GM12878 (cell line): Measurements from ENCODE around the gene U2AF2. TPM values are rescaled to one million over a fixed set of nuclear protein-coding genes. Genes with fewer than 3 reads are reported as not detected.

Experiments used
- ATAC-seq: fragments of 200-7000 bp; cut with Tn5 transposase; 3 replicates; pipeline ENCODE4 v1.9.1; 2020; ENCODE audit warnings: mild to moderate bottlenecking, moderate library complexity
- BruUV-seq: library from RNA; stranded (reverse); fragments of 400-500 nt; replicated peaks from 2 replicates; lab custom pipeline; 2021; lab: Mats Ljungman, UMichigan
- CTCF ChIA-PET: fragments of 300-600 bp; sonication (Branson Sonifier 250); formaldehyde crosslinking; extraction: SDS; loops from one replicate; lab custom pipeline; 2021; ENCODE audit warnings: inconsistent platforms; lab: Yijun Ruan, JAX
- POLR2A ChIA-PET: fragments of 350-600 bp; formaldehyde crosslinking; extraction: SDS; loops from one replicate; lab custom pipeline; 2021; ENCODE audit warnings: inconsistent platforms; lab: Charles Lee
- RAD21 ChIA-PET: fragments of 300-600 bp; sonication (Branson Sonifier 250); formaldehyde crosslinking; loops from one replicate; lab custom pipeline; 2023; ENCODE audit warnings: antibody characterized with exemption; ENCODE audit not compliant: unreplicated experiment; lab: Charles Lee
- SMC1A ChIA-PET: fragments of 300-600 bp; sonication (Branson Sonifier 250); formaldehyde crosslinking; loops from one replicate; lab custom pipeline; 2023; ENCODE audit not compliant: unreplicated experiment, uncharacterized antibody; lab: Charles Lee
- DNase-seq: peaks from one replicate; pipeline ENCODE4 v3.0.0-alpha.2; 2011; ENCODE audit warnings: low read depth, low spot score
- FAIRE-seq: peaks from 3 replicates; lab custom pipeline; 2011; peaks lifted over from hg19 to GRCh38; lab: Jason Lieb, UNC
- H2AFZ ChIP-seq: 2 replicates; pipeline ENCODE4 v1.6.0; 2011; ENCODE audit warnings: low read depth, low read length, control low read depth; ENCODE audit not compliant: control insufficient read depth
- H3K27ac ChIP-seq: 2 replicates; pipeline ENCODE4 v1.5.1; 2011; ENCODE audit warnings: control low read depth; ENCODE audit not compliant: control insufficient read depth, insufficient read depth
- H3K27me3 ChIP-seq, 2 experiments: replicated peaks in 1 of 2; 2 replicates each; pipeline versions ENCODE4 v1.6.0 to v1.6.1; 2011; ENCODE audit warnings: low read length in 1 of 2; ENCODE audit not compliant: control insufficient read depth in 2 of 2, insufficient read depth in 2 of 2
- H3K36me3 ChIP-seq, 2 experiments: 2 replicates each; pipeline ENCODE4 v1.5.1; 2011; ENCODE audit warnings: low read length in 1 of 2; ENCODE audit not compliant: control insufficient read depth in 2 of 2, insufficient read depth in 2 of 2
- H3K4me1 ChIP-seq: 2 replicates; pipeline ENCODE4 v1.6.1; 2011; ENCODE audit warnings: mild to moderate bottlenecking, low read length, moderate library complexity, mixed read lengths; ENCODE audit not compliant: control insufficient read depth, insufficient read depth
- H3K4me2 ChIP-seq: 2 replicates; pipeline ENCODE4 v1.6.0; 2011; ENCODE audit warnings: control low read depth; ENCODE audit not compliant: control insufficient read depth, insufficient read depth
- H3K4me3 ChIP-seq: fragments of 200-600 bp; sonication (generic); 2 replicates; pipeline ENCODE4 v1.5.1; 2016
- H3K79me2 ChIP-seq: 2 replicates; pipeline ENCODE4 v1.6.0; 2011; ENCODE audit warnings: low read length; ENCODE audit not compliant: control insufficient read depth, insufficient read depth
- H3K9ac ChIP-seq: 2 replicates; pipeline ENCODE4 v1.8.0; 2011; ENCODE audit warnings: low read length, control low read depth, mixed read lengths; ENCODE audit not compliant: control insufficient read depth, insufficient read depth
- H3K9me3 ChIP-seq: replicated peaks from 3 replicates; pipeline ENCODE4 v1.5.1; 2011; ENCODE audit warnings: mild to moderate bottlenecking, low read length; ENCODE audit not compliant: control insufficient read depth, insufficient read depth
- H4K20me1 ChIP-seq: 2 replicates; pipeline ENCODE4 v1.6.0; 2011; ENCODE audit not compliant: control insufficient read depth, insufficient read depth
- ASH2L ChIP-seq: fragments of 300-600, 200-600 bp; sonication (generic); IDR thresholded peaks from 2 replicates; pipeline ENCODE4 v1.6.1; 2017; ENCODE audit warnings: low read depth, mild to moderate bottlenecking, borderline replicate concordance
- CBFB ChIP-seq: IDR thresholded peaks from 2 replicates; pipeline ENCODE4 v1.6.1; 2016; ENCODE audit warnings: antibody characterized with exemption, low read depth
- CEBPZ ChIP-seq: fragments of 150-350 bp; IDR thresholded peaks from 2 replicates; pipeline ENCODE4 v1.6.1; 2016; ENCODE audit warnings: low read depth, low read length
- CHD2 ChIP-seq: IDR thresholded peaks from 2 replicates; pipeline ENCODE4 v1.6.1; 2011; ENCODE audit warnings: low read depth, low read length, improper control_type of control experiment, borderline replicate concordance
- CTCF ChIP-seq, 3 experiments: IDR thresholded peaks in 2 of 3; conservative IDR thresholded peaks in 1 of 3; 2 replicates each; pipeline ENCODE4 v1.5.1; 2011; ENCODE audit warnings: low read depth in 3 of 3, low read length in 3 of 3, mild to moderate bottlenecking in 3 of 3, control low read depth in 2 of 3, moderate library complexity in 2 of 3, inconsistent platforms in 1 of 3, mixed read lengths in 1 of 3; ENCODE audit not compliant: control insufficient read depth in 2 of 3, insufficient read depth in 1 of 3; ENCODE audit errors: extremely low read depth in 1 of 3
- EGR1 ChIP-seq, 2 experiments: IDR thresholded peaks; 1 replicate in 1 of 2; 2 replicates in 1 of 2; pipeline ENCODE4 v1.6.1; 2011 to 2012; ENCODE audit warnings: low read depth in 2 of 2, low read length in 2 of 2, borderline replicate concordance in 1 of 2, mild to moderate bottlenecking in 1 of 2, moderate library complexity in 1 of 2
- FOXK2 ChIP-seq: fragments of 450-650 bp; IDR thresholded peaks from 2 replicates; pipeline ENCODE4 v1.6.1; 2017; ENCODE audit warnings: mild to moderate bottlenecking, moderate library complexity
- KAT2A ChIP-seq: conservative IDR thresholded peaks from 2 replicates; pipeline ENCODE4 v1.6.1; 2011; ENCODE audit warnings: low read depth, low read length; ENCODE audit not compliant: control insufficient read depth
- MTA2 ChIP-seq: fragments of 450-650 bp; IDR thresholded peaks from 2 replicates; pipeline ENCODE4 v1.6.1; 2016; ENCODE audit warnings: low read depth, mild to moderate bottlenecking, moderate library complexity
- RBBP5 ChIP-seq: fragments of 200-600 bp; sonication (generic); conservative IDR thresholded peaks from 2 replicates; pipeline ENCODE4 v1.6.1; 2016
- REST ChIP-seq: IDR thresholded peaks from 2 replicates; pipeline ENCODE4 v1.6.1; 2012; ENCODE audit warnings: mild to moderate bottlenecking, low read depth, low read length
- WRNIP1 ChIP-seq: IDR thresholded peaks from 2 replicates; pipeline ENCODE4 v1.6.1; 2011; ENCODE audit warnings: low read depth, low read length, improper control_type of control experiment, borderline replicate concordance
- YBX1 ChIP-seq: fragments of 450-650 bp; IDR thresholded peaks from 2 replicates; pipeline ENCODE4 v1.6.1; 2016; ENCODE audit warnings: antibody characterized with exemption
- WGBS: methylation state at CpG from one replicate; pipeline ENCODE4 v1.1.6; 2016; ENCODE audit warnings: low lambda C conversion rate; ENCODE audit not compliant: insufficient replicate concordance, insufficient coverage; ENCODE audit errors: missing lambda C conversion rate; 5-methylcytosine and 5-hydroxymethylcytosine counted together
- in situ Hi-C: fragments of 300-500 bp; cut with MboI; formaldehyde crosslinking; loops from 9 replicates; pipeline ENCODE4 v1.14.3; 2018; ENCODE audit warnings: mixed read lengths
- intact Hi-C: fragments of 100-400 bp; cut with micrococcal nuclease; formaldehyde crosslinking; loops from one replicate; pipeline ENCODE4 v1.14.2; 2022; ENCODE audit not compliant: unreplicated experiment
- polyA plus RNA-seq, 11 experiments: library from polyadenylated mRNA; depleted of rRNA in 4 of 11; unstranded in 6 of 11; stranded (reverse) in 5 of 11; fragments of >200 nt; fragmentation: Nextera tagmentation in 4 of 11; fragmentation: Illumina TruSeq in 1 of 11; extraction: Ambion mirVana in 4 of 11; extraction: Trizol in 1 of 11; gene quantifications; 1 replicate in 1 of 11; 2 replicates in 10 of 11; pipeline versions ENCODE4 v1.2.1 to v1.2.3, GENCODE V29; 2011 to 2016; ENCODE audit warnings: inconsistent platforms in 2 of 11, missing spikeins in 2 of 11, low read depth in 1 of 11
- total RNA-seq, 4 experiments: library from RNA; depleted of rRNA in 3 of 4; stranded (reverse); fragments of >200 nt in 3 of 4; fragmentation: Illumina TruSeq in 1 of 4; extraction: Trizol in 1 of 4; gene quantifications; 2 replicates each; pipeline versions ENCODE4 v1.2.1 to v1.2.3, GENCODE V29; 2013 to 2021

Gene U2AF2
- total and polyA plus RNA-seq, 10 of the 15 experiments (the other 5 are each of a cell fraction or from before 2014, with no cell fraction given), result 3.0 to 338 (median 130) TPM

- H3K4me3 ChIP-seq, result peak overlapping the region; percentile 75
- peak overlapping the region; percentile 96 for H2AFZ ChIP-seq
- in situ Hi-C loops (loop anchor here (5.0 to 25.0 kb wide), 3 partner anchors 659 to 1516 kb away; partner anchors contain the start of genes CNOT3, LENG9 and ZSCAN5A), intact Hi-C loops (loop anchor here (2.0 kb wide), 1 partner anchor 25 kb away; no protein-coding TSS in a partner anchor)
- RAD21 ChIA-PET, result interaction anchor here (0.7 to 1.6 kb wide), 10 partner anchors 11 to 1463 kb away, joined by 3 to 34 read pairs (median 4); partner anchors contain the start of genes TSEN34 and ZNF581
- under 1% methylated on average over 56 of the region's 57 CpGs for WGBS
- H3K36me3 ChIP-seq, result peaks cover 0 to 4% of the 10 kb centered on the region in 2 experiments; a peak in 3 of 4 replicates
- peak overlapping the region; percentile 99 for H3K9ac ChIP-seq
- POLR2A ChIA-PET, result interaction anchor here (0.7 to 1.6 kb wide), 15 partner anchors 9 to 661 kb away, joined by 3 to 12 read pairs (median 6); partner anchors contain the start of genes FIZ1, ZNF524, ZNF581 and ZNF784
- SMC1A ChIA-PET, result interaction anchor here (0.7 to 2.6 kb wide), 7 partner anchors 11 to 156 kb away, joined by 3 to 28 read pairs (median 4); partner anchors contain the start of gene ZNF784
- H3K27ac ChIP-seq, result peak overlapping the region; percentile 100
- peaks cover 47% of the 10 kb centered on the region for H3K79me2 ChIP-seq
- peak overlapping the region; percentile 90; the same call in 1 of the 2 replicates for H3K4me2 ChIP-seq
- H4K20me1 ChIP-seq, result peaks cover 9% of the 10 kb centered on the region
- H3K4me1 ChIP-seq, result peaks cover 17% of the 10 kb centered on the region
- no peak for FAIRE-seq
- H3K27me3 ChIP-seq, result no peaks in the 10 kb centered on the region
- CTCF ChIA-PET, result interaction anchor here (0.6 to 3.6 kb wide), 29 partner anchors 9 to 1275 kb away, joined by 3 to 85 read pairs (median 4); partner anchors contain the start of genes FIZ1, PPP1R12C, ZNF524 and ZNF581
- DNase-seq, result peak; percentile 95
- H3K9me3 ChIP-seq, result no peaks in the 10 kb centered on the region
- peak; percentile 52 for ATAC-seq
- TSS peak; percentile 86 for BruUV-seq
- TF ChIP-seq CEBPZ (no peak), KAT2A (no peak), ASH2L (no peak), RBBP5 (no peak), CTCF (IDR thresholded peaks at IDR 0.05 in 2 of 3, conservative IDR thresholded peaks at IDR 0.05 in 1 of 3; ENCODE audit: control insufficient read depth in 2 of 3, extremely low read depth in 1 of 3, insufficient read depth in 1 of 3, low read depth in 3 of 3, low read length in 3 of 3) (peak; percentile 100; a peak in 5 of 6 replicates), FOXK2 (peak; percentile 74), REST (no peak), MTA2 (no peak), CBFB (no peak), EGR1 (IDR thresholded peaks at IDR 0.05; ENCODE audit: borderline replicate concordance in 1 of 2, low read depth in 2 of 2, low read length in 2 of 2) (no peak), CHD2 (peak; percentile 67; the same call in 1 of the 2 replicates), YBX1 (no peak), WRNIP1 (no peak)
Observed at GRCh38 chr19:55653651-55654322, 1.0 kb upstream of the U2AF2 start.
